K562 (cell line): ENCODE measurements around the gene SPATA21. TPM values are rescaled to one million over a fixed set of nuclear protein-coding genes. Genes with fewer than 3 reads are reported as not detected.

Experiments used
- ATAC-seq: fragments of 200-7000 bp; cut with Tn5 transposase; 3 replicates; pipeline ENCODE4 v1.9.1; 2020; ENCODE audit warnings: moderate library complexity
- BruUV-seq: library from RNA; stranded (reverse); fragments of 400-500 nt; replicated peaks from 2 replicates; lab custom pipeline; 2021; lab: Mats Ljungman, UMichigan
- CTCF ChIA-PET: fragments of 300-600 bp; formaldehyde crosslinking; extraction: SDS; loops from one replicate; lab custom pipeline; 2021; ENCODE audit warnings: low intra/inter-chr PET ratio; lab: Yijun Ruan, JAX
- POLR2A ChIA-PET: fragments of 300-600, 350-650 bp; sonication (Branson Sonifier 250); formaldehyde crosslinking; extraction: SDS; loops from one replicate; lab custom pipeline; 2021; ENCODE audit warnings: antibody characterized with exemption, inconsistent platforms; lab: Yijun Ruan, JAX
- DNase-seq, 4 experiments: peaks; one replicate each; pipeline versions ENCODE4 v3.0.0 to v3.0.0-alpha.2; 2011 to 2018; ENCODE audit warnings: low spot score in 3 of 4, mixed read lengths in 3 of 4; ENCODE audit errors: extremely low read depth in 1 of 4
- FAIRE-seq: peaks from 2 replicates; lab custom pipeline; 2011; peaks lifted over from hg19 to GRCh38; lab: Jason Lieb, UNC
- H2AFZ ChIP-seq: 2 replicates; pipeline ENCODE4 v1.6.0; 2011; ENCODE audit warnings: low read depth, low read length, control low read depth, inconsistent platforms
- H3K27ac ChIP-seq: fragments of 200-600 bp; 3 replicates; pipeline ENCODE4 v1.8.0; 2011; ENCODE audit warnings: low read depth, mild to moderate bottlenecking, control low read depth, inconsistent platforms, low read length, moderate library complexity, mixed read lengths; ENCODE audit errors: extremely low read depth
- H3K27me3 ChIP-seq, 2 experiments: fragments of 300-600 bp in 1 of 2; 2 replicates in 1 of 2; 3 replicates in 1 of 2; pipeline versions ENCODE4 v1.6.0 to v1.8.0; 2011; ENCODE audit warnings: inconsistent platforms in 2 of 2, low read length in 2 of 2, mild to moderate bottlenecking in 1 of 2, mixed read lengths in 1 of 2, moderate library complexity in 1 of 2; ENCODE audit not compliant: control insufficient read depth in 2 of 2, insufficient read depth in 2 of 2
- H3K36me3 ChIP-seq: fragments of 300-600 bp; 3 replicates; pipeline ENCODE4 v1.8.0; 2011; ENCODE audit warnings: mild to moderate bottlenecking, low read length, inconsistent platforms; ENCODE audit not compliant: control insufficient read depth, insufficient read depth
- H3K4me1 ChIP-seq, 2 experiments: fragments of 200-600 bp in 1 of 2; replicated peaks in 1 of 2; 2 replicates in 1 of 2; 3 replicates in 1 of 2; pipeline versions ENCODE4 v1.5.1 to v1.8.0; 2011; ENCODE audit warnings: inconsistent platforms in 2 of 2, low read length in 2 of 2, mild to moderate bottlenecking in 1 of 2, mixed read lengths in 1 of 2, moderate library complexity in 1 of 2; ENCODE audit not compliant: control insufficient read depth in 2 of 2, insufficient read depth in 2 of 2
- H3K4me2 ChIP-seq: 2 replicates; pipeline ENCODE4 v1.6.1; 2011; ENCODE audit warnings: low read length, control low read depth, inconsistent platforms, mixed read lengths; ENCODE audit not compliant: insufficient read depth
- H3K4me3 ChIP-seq: fragments of 200-600 bp; sonication (generic), shearing (Covaris generic); 2 replicates; pipeline ENCODE4 v1.5.1; 2016; ENCODE audit warnings: control low read depth, inconsistent platforms
- H3K79me2 ChIP-seq: fragments of 200-600 bp; 3 replicates; pipeline ENCODE4 v1.8.0; 2011; ENCODE audit warnings: low read length, inconsistent platforms; ENCODE audit not compliant: control insufficient read depth, insufficient read depth
- H3K9ac ChIP-seq, 2 experiments: 2 replicates each; pipeline versions ENCODE4 v1.6.0 to v1.6.1; 2011; ENCODE audit warnings: low read depth in 2 of 2, low read length in 2 of 2, control low read depth in 1 of 2, inconsistent platforms in 1 of 2, mild to moderate bottlenecking in 1 of 2, mixed read lengths in 1 of 2; ENCODE audit not compliant: insufficient read depth in 1 of 2
- H3K9me1 ChIP-seq: one replicate; pipeline ENCODE4 v1.6.0; 2011; ENCODE audit warnings: inconsistent platforms, mild to moderate bottlenecking, low read length, moderate library complexity; ENCODE audit not compliant: control insufficient read depth, insufficient read depth
- H3K9me3 ChIP-seq: replicated peaks from 2 replicates; pipeline ENCODE4 v1.5.1; 2011; ENCODE audit warnings: low read depth, low read length, inconsistent platforms; ENCODE audit not compliant: control insufficient read depth, insufficient read depth
- H4K20me1 ChIP-seq: replicated peaks from 2 replicates; pipeline ENCODE4 v1.6.1; 2011; ENCODE audit warnings: low read length, inconsistent platforms, mixed read lengths; ENCODE audit not compliant: control insufficient read depth, insufficient read depth
- BCL6 ChIP-seq: fragments of 250-450 bp; sonication (Bioruptor Pico); IDR thresholded peaks from 2 replicates; pipeline ENCODE4 v1.4.0; 2020
- DPF2 ChIP-seq: fragments of 450-650 bp; IDR thresholded peaks from 2 replicates; pipeline ENCODE4 v1.6.1; 2016
- WGBS: fragments of 100-300 bp; shearing (Covaris generic); methylation state at CpG from one replicate; pipeline ENCODE4 v1.1.6; 2016; ENCODE audit warnings: low coverage, mixed read lengths; ENCODE audit not compliant: insufficient coverage; ENCODE audit errors: missing lambda C conversion rate; 5-methylcytosine and 5-hydroxymethylcytosine counted together
- in situ Hi-C: fragments of 300-500 bp; cut with MboI; formaldehyde crosslinking; loops from 4 replicates; pipeline ENCODE4 v1.15.0; 2018; ENCODE audit warnings: inconsistent platforms, mixed read lengths
- intact Hi-C: fragments of 100-400 bp; cut with micrococcal nuclease; formaldehyde crosslinking; loops from 2 replicates; pipeline ENCODE4 v1.14.2; 2022
- polyA plus RNA-seq, 8 experiments: library from polyadenylated mRNA; depleted of rRNA in 4 of 8; stranded (reverse) in 5 of 8; unstranded in 3 of 8; fragments of >200 nt; fragmentation: Nextera tagmentation in 2 of 8; fragmentation: Illumina TruSeq in 1 of 8; extraction: Ambion mirVana in 2 of 8; extraction: Trizol in 1 of 8; gene quantifications; 2 replicates each; pipeline versions ENCODE4 v1.2.1 to v1.2.3, GENCODE V29; 2011 to 2014; ENCODE audit warnings: inconsistent platforms in 1 of 8, missing spikeins in 1 of 8
- total RNA-seq, 7 experiments: library from RNA; depleted of rRNA in 6 of 7; stranded (reverse); fragments of >200 nt in 6 of 7; fragmentation: Illumina TruSeq in 2 of 7; extraction: Trizol in 2 of 7; gene quantifications; 2 replicates each; pipeline versions ENCODE4 v1.2.1 to v1.2.3, GENCODE V29; 2011 to 2021; ENCODE audit warnings: low replicate concordance in 1 of 7
- TF ChIP-seq, protein P1 (sequence below): fragments of 250-450 bp; sonication (Bioruptor Pico); IDR thresholded peaks from 2 replicates; pipeline ENCODE4 v1.9.0; 2021; ENCODE audit warnings: mild to moderate bottlenecking, inconsistent platforms
- TF ChIP-seq, protein P2 (sequence below): fragments of 450-650 bp; IDR thresholded peaks from 2 replicates; pipeline ENCODE4 v1.6.1; 2016; ENCODE audit warnings: low read depth

SPATA21 gene
- total and polyA plus RNA-seq, 9 of the 15 experiments (the other 6 are each of a cell fraction or from before 2014, with no cell fraction given) = 0.10 to 0.36 (median 0.13) TPM; not detected in 3

DNA sequence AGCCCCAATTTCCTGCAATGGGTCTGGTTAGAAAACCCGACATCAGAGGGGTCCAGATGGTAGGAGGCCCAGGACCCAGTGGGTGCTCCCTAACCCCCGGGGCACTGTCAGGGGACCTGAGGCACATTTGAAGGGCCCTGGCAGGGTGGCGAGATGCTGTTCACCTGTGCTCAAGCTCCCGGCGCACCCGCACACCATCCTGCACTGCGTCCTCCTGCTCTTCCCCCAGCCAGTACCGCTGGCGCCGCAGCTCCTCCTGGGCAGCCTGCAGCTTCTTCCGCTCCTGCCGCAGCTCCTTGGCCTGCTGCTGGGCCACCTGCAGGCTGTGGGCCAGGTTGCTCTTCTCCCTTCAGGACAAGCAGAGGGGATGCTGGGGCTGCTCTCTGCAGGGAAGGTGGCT is 40.9 kb upstream of the SPATA21 start:
- Histone ChIP-seq H3K9me1 (no peaks in the 10 kb centered on the region), H3K4me2 (no peak overlapping the region), H3K9me3 (no peaks in the 10 kb centered on the region), H3K27me3 (no peaks in the 10 kb centered on the region), H3K79me2 (no peaks in the 10 kb centered on the region), H3K4me1 (peaks cover 0 to 16% of the 10 kb centered on the region in 2 experiments; a peak in 1 of 5 replicates), H3K27ac (no peak overlapping the region), H3K4me3 (no peak overlapping the region), H4K20me1 (no peaks in the 10 kb centered on the region), H3K9ac (0 out of 4 replicates have a peak overlapping the region, but pooled peaks of 1 of the 2 experiments have one; percentile 31), H3K36me3 (peaks cover 9% of the 10 kb centered on the region; the same call in 1 of the 3 replicates), H2AFZ (no peak overlapping the region)
- 85% methylated on average over 12 of the region's 12 CpGs for WGBS
- in situ Hi-C loops (no loop called here), intact Hi-C loops (no loop called here)
- ChIA-PET POLR2A (interaction anchor here (0.6 to 1.4 kb wide), 4 partner anchors 8 to 58 kb away, joined by 3 to 4 read pairs (median 3); no protein-coding TSS in a partner anchor), CTCF (no interaction called here)
- TF ChIP-seq, protein P1, sequence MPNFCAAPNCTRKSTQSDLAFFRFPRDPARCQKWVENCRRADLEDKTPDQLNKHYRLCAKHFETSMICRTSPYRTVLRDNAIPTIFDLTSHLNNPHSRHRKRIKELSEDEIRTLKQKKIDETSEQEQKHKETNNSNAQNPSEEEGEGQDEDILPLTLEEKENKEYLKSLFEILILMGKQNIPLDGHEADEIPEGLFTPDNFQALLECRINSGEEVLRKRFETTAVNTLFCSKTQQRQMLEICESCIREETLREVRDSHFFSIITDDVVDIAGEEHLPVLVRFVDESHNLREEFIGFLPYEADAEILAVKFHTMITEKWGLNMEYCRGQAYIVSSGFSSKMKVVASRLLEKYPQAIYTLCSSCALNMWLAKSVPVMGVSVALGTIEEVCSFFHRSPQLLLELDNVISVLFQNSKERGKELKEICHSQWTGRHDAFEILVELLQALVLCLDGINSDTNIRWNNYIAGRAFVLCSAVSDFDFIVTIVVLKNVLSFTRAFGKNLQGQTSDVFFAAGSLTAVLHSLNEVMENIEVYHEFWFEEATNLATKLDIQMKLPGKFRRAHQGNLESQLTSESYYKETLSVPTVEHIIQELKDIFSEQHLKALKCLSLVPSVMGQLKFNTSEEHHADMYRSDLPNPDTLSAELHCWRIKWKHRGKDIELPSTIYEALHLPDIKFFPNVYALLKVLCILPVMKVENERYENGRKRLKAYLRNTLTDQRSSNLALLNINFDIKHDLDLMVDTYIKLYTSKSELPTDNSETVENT (CRISPR knock-in tag) = no peak
- TF ChIP-seq DPF2 (no peak), BCL6 (CRISPR knock-in tag) (no peak)
- TF ChIP-seq, protein P2, sequence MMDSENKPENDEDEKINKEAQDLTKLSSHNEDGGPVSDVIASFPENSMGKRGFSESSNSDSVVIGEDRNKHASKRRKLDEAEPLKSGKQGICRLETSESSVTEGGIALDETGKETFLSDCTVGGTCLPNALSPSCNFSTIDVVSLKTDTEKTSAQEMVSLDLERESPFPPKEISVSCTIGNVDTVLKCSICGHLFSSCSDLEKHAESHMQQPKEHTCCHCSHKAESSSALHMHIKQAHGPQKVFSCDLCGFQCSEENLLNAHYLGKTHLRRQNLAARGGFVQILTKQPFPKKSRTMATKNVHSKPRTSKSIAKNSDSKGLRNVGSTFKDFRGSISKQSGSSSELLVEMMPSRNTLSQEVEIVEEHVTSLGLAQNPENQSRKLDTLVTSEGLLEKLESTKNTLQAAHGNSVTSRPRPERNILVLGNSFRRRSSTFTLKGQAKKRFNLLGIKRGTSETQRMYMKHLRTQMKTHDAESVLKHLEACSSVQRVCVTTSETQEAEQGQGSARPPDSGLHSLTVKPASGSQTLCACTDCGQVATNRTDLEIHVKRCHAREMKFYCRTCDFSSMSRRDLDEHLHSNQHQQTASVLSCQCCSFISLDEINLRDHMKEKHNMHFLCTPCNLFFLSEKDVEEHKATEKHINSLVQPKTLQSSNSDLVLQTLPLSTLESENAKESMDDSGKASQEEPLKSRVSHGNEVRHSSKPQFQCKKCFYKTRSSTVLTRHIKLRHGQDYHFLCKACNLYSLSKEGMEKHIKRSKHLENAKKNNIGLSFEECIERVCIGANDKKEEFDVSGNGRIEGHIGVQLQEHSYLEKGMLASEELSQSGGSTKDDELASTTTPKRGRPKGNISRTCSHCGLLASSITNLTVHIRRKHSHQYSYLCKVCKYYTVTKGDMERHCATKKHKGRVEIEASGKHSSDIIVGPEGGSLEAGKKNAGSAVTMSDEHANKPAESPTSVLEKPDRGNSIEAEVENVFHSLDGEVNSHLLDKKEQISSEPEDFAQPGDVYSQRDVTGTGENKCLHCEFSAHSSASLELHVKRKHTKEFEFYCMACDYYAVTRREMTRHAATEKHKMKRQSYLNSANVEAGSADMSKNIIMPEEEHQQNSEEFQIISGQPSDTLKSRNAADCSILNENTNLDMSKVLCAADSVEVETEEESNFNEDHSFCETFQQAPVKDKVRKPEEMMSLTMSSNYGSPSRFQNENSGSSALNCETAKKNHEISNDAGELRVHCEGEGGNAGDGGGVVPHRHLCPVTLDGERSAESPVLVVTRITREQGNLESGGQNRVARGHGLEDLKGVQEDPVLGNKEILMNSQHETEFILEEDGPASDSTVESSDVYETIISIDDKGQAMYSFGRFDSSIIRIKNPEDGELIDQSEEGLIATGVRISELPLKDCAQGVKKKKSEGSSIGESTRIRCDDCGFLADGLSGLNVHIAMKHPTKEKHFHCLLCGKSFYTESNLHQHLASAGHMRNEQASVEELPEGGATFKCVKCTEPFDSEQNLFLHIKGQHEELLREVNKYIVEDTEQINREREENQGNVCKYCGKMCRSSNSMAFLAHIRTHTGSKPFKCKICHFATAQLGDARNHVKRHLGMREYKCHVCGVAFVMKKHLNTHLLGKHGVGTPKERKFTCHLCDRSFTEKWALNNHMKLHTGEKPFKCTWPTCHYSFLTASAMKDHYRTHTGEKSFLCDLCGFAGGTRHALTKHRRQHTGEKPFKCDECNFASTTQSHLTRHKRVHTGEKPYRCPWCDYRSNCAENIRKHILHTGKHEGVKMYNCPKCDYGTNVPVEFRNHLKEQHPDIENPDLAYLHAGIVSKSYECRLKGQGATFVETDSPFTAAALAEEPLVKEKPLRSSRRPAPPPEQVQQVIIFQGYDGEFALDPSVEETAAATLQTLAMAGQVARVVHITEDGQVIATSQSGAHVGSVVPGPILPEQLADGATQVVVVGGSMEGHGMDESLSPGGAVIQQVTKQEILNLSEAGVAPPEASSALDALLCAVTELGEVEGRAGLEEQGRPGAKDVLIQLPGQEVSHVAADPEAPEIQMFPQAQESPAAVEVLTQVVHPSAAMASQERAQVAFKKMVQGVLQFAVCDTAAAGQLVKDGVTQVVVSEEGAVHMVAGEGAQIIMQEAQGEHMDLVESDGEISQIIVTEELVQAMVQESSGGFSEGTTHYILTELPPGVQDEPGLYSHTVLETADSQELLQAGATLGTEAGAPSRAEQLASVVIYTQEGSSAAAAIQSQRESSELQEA = no peak
- FAIRE-seq (no peak), ATAC-seq (no peak), DNase-seq (no peak)
- no TSS peak for BruUV-seq
